ENCODE data around the gene MAP6. TPM values are rescaled to one million over a fixed set of nuclear protein-coding genes. Genes with fewer than 3 reads are reported as not detected.

Gene MAP6
- total and polyA plus RNA-seq, 10 donors = 1.3 to 9.0 (median 2.3) TPM

DNA sequence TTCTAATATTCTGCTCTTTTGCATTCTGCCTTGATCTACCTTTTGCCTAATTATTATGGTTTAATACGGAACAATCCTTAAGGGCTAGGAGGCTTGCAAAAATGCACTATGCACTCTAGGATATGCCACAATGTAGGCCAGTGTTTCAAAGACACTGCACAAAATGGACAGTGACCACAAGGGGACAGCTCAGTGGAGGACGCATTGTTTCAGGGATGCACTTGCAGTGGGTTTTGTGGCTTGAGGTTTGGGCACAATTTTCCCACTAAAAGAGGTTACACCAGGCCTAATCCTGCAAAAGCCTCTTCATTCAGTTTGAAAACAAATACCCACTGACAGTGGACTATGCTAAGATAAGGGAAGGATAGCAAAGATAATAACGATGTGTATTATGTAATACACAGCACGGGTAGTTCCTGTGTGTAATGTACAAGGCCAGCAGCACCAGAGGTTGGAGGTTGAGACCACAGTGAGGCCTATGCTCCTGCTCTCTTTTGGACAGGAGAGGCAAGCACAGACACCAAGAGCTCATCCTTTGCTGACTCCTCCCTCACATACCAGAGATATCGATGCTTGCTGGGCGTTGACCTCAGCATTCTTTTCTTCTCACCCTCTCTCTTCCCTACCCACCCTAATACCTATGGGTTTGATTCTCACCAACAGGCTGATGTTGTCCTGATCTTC lies 12.7 kb downstream of the MAP6 start:
- H3K9me3 ChIP-seq = no peaks in the 10 kb centered on the region
- H3K36me3 ChIP-seq = no peaks in the 10 kb centered on the region
- TF ChIP-seq, protein P1, sequence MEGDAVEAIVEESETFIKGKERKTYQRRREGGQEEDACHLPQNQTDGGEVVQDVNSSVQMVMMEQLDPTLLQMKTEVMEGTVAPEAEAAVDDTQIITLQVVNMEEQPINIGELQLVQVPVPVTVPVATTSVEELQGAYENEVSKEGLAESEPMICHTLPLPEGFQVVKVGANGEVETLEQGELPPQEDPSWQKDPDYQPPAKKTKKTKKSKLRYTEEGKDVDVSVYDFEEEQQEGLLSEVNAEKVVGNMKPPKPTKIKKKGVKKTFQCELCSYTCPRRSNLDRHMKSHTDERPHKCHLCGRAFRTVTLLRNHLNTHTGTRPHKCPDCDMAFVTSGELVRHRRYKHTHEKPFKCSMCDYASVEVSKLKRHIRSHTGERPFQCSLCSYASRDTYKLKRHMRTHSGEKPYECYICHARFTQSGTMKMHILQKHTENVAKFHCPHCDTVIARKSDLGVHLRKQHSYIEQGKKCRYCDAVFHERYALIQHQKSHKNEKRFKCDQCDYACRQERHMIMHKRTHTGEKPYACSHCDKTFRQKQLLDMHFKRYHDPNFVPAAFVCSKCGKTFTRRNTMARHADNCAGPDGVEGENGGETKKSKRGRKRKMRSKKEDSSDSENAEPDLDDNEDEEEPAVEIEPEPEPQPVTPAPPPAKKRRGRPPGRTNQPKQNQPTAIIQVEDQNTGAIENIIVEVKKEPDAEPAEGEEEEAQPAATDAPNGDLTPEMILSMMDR (IDR thresholded peaks at IDR 0.05 in 8 of 11, conservative IDR thresholded peaks at IDR 0.05 in 3 of 11) = no peak
- TF ChIP-seq POLR2AphosphoS5 (IDR thresholded peaks at IDR 0.05) (no peak), POLR2A (IDR thresholded peaks at IDR 0.05) (no peak)
- no peak for DNase-seq
- intact Hi-C loops (cut with DNase I; ENCODE audit: low total_unique reads) = no loop called here
- H3K4me1 ChIP-seq = no peaks in the 10 kb centered on the region
- no peak overlapping the region for H3K4me3 ChIP-seq
- no peaks in the 10 kb centered on the region for H3K27me3 ChIP-seq (replicated peaks in 1 of 7)
- no peak overlapping the region for H3K27ac ChIP-seq
- WGBS, 5 donors = 66 to 81% (median 75%) methylated on average over 6 of the region's 6 CpGs

DNA sequence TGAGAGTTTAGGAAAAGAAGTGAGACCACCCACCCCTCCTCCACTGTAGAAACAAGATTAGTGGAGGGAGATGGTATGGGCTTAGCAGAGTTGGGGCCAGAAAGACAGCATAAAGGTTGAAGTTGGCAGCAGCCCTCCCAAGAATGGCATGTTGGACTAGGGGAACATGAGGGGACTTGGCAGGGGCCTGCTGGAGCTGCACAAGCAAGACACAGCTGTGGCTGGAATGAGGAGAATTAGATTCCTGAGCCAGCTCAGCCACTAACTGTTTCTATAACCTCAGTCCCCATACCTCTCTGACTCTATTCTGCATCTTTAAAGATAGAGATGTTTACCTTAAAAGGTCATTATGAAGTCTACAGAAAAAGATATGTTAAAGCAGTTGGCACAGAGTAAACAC lies 13.2 kb downstream of the MAP6 start:
- no peak for DNase-seq
- Histone ChIP-seq H3K9me3 (no peaks in the 10 kb centered on the region), H3K27me3 (replicated peaks in 1 of 7) (no peaks in the 10 kb centered on the region), H3K36me3 (no peaks in the 10 kb centered on the region), H3K27ac (no peak overlapping the region), H3K4me1 (no peaks in the 10 kb centered on the region), H3K4me3 (no peak overlapping the region)
- intact Hi-C loops (cut with DNase I; ENCODE audit: low total_unique reads) = no loop called here
- TF ChIP-seq, protein P1 (IDR thresholded peaks at IDR 0.05 in 8 of 11, conservative IDR thresholded peaks at IDR 0.05 in 3 of 11) = no peak
- TF ChIP-seq POLR2AphosphoS5 (IDR thresholded peaks at IDR 0.05) (no peak), POLR2A (IDR thresholded peaks at IDR 0.05) (no peak)

DNA sequence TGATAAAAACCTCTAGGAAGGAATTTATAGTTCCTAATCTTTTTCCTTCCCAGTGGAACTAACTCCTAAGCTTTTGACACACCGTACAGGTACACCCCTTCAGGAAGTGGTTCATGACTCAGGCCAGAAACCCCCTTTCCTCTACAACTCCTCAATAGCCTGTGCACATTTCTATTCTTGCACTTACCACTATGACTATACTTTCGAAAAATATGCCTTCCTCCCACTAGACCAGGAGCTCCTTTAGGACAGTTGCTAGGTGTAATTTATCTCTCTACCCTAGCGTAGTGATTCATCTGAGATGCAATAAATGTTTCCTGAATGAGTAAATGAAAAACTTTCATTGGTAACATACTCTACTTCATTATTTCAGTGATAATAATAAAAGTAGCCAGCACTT lies 14.5 kb downstream of the MAP6 start:
- no peak for DNase-seq
- no peaks in the 10 kb centered on the region for H3K36me3 ChIP-seq
- no peaks in the 10 kb centered on the region for H3K4me1 ChIP-seq
- intact Hi-C loops (cut with DNase I; ENCODE audit: low total_unique reads) = no loop called here
- H3K4me3 ChIP-seq = no peak overlapping the region
- no peaks in the 10 kb centered on the region for H3K27me3 ChIP-seq (replicated peaks in 1 of 7)
- no peaks in the 10 kb centered on the region for H3K9me3 ChIP-seq
- 37 to 56% (median 49%) methylated on average over 3 of the region's 3 CpGs for WGBS, 5 donors
- no peak overlapping the region for H3K27ac ChIP-seq
- TF ChIP-seq POLR2A (IDR thresholded peaks at IDR 0.05) (no peak), POLR2AphosphoS5 (IDR thresholded peaks at IDR 0.05) (no peak)
- TF ChIP-seq, protein P1 (IDR thresholded peaks at IDR 0.05 in 8 of 11, conservative IDR thresholded peaks at IDR 0.05 in 3 of 11) = no peak

DNA sequence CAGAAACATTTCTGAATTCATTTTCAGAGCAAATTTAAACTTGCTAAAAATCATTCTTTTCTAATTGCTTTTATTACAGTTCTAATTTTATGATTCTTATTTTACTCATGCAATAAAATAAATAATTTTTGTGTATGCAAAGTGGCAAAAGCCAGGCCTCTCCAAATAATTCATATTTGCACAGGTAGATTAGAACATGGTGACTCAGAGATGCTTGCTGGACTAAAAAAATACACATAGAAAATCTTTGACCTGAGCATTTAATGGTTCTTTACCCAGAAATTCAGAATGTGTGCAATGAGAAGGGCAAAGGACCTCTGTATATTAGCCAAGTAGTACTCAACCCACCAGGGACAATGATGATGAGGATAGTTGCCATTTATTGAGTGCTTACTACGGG lies 15.3 kb downstream of the MAP6 start:
- Histone ChIP-seq H3K4me1 (no peaks in the 10 kb centered on the region), H3K9me3 (no peaks in the 10 kb centered on the region), H3K4me3 (no peak overlapping the region), H3K36me3 (no peaks in the 10 kb centered on the region), H3K27ac (no peak overlapping the region), H3K27me3 (replicated peaks in 1 of 7) (no peaks in the 10 kb centered on the region)
- intact Hi-C loops (cut with DNase I; ENCODE audit: low total_unique reads) = no loop called here
- no peak for DNase-seq
- no peak for TF ChIP-seq POLR2A (IDR thresholded peaks at IDR 0.05)
- TF ChIP-seq, protein P1 (IDR thresholded peaks at IDR 0.05 in 8 of 11, conservative IDR thresholded peaks at IDR 0.05 in 3 of 11) = no peak
- 93 to 100% (median 97%) methylated on average over 1 of the region's 1 CpG for WGBS, 5 donors

Measured in spleen (tissue), 11 donors.